ENCODE data around the gene SLFN12.
"Not testable (repeated sequence)": the region's sequence is repeated elsewhere in the genome, so short reads cannot be mapped to it uniquely, and the experiment has no call there.

SLFN12 gene

DNA sequence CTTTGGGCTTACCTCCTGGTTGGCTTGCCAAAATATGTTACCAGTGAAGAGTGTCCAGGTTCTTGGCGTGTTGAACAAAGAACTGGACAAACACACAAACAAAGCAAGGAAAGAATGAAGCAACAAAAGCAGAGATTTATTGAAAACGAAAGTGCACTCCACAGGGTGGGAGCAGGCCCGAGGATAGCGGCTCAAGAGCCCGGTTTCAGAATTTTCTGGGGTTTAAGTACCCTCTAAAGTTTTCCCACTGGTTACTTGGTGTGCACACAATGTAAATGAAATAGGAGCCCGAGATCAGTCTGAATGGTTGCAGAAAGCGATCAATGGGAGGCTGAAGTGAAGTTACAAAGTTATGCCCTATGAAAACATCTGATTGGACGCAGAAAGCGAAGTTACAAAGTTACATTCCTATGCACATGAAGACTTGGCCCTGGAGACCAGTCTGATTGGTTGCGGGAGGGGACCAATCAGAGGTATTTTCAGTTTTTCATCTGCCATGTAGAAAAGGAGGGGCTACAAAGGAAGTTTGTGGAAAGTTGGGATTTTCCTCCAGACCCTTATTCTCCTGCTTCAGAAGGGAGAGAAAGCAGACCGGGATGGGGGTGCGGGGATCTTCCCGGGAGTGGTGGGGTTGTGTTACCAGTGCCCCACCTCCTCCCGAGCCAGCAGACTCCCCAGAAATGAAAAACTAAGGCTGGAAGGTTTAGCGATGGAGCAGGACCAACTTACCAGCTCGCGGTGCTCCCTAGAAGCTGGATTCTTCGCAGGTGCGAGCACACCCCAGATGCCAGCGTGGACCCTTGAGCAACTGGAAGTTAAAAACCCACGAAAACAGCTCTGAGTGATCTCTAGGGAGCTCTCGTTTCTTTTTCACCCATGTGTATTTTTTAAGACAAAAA lies at the start of gene SLFN12:
Gene SLFN12 (minus strand): TSS at position 325 of the 899 bp plus-strand sequence. CDS start 9,472 bp downstream, outside the sequence.
- DNase-seq, result no peak

DNA sequence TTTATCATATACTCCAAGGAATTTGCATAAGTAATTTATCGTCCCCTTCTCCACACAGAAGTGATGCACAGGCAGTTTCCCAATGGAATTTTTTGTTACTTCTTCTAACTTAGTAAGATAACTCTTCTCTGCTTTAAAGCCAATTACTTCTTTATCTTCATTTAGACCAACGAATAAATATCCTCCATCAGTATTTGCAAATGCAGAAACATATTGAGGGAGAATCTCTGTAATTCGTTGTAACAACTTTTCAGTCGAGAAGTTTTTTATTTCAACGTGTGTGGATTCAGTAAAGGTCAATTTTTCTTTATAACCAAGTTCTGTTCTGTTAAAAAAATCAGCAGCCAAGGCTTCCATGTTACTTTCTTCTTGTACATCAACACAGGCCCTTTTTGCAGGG lies 47.0 kb upstream of the SLFN12 start:
- no peak for DNase-seq

- DNase-seq, result no peak
Measured at GRCh38 chr17:35477248-35477647, 44.9 kb upstream of the SLFN12 start.

DNA sequence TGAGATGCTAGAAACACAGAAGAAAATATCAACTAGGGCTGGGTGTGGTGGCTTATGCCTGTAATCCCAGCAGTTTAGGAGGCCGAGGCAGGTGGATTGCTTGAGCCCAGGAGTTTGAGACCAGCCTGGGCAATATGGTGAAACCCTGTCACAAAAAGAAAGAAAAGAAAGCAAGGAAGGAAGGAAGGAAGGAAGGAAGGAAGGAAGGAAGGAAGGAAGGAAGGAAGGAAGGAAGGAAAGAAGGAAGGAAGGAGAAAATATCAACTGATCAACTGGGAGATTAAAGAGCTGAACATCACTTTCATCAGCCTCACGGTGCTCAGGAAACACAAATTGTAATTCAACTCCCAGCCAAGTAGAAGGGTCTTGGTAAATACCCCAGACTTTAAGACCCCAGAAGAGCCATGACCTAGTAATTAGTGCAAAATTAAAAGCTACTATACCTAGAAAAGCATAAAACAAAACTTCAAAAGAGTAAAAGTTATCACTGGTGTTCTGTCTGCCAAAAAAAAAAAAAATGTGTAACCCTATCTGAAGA lies 44.1 kb upstream of the SLFN12 start:
- DNase-seq, result no peak

DNA sequence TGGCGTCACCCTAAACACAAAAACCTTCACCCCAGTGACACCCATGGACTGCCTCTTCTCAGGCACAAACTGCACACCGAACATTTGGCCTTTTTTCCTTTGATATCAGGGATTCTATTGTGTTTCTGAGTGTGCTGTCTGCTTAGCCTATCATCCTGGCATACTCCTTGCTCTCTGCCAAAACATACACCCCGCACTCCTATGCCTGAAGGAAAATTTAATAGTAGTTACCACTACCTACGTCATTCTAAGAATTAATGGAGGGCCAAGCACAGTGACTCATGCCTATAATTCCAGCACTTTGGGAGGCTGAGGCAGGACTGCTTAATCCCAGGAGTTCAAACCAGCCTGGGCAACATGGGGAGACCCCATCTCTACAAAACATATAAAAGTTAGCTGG lies 36.2 kb upstream of the SLFN12 start:
- no peak for DNase-seq

GRCh38 chr17:35467824-35468223 lies 35.5 kb upstream of the SLFN12 start:
- no peak for DNase-seq

GRCh38 chr17:35460354-35460851 lies 28.1 kb upstream of the SLFN12 start:
- no peak for DNase-seq

GRCh38 chr17:35454035-35454434 lies 21.7 kb upstream of the SLFN12 start:
- DNase-seq, result not testable (repeated sequence)

- no peak for DNase-seq
Measured at GRCh38 chr17:35453171-35453570, 20.9 kb upstream of the SLFN12 start.

DNA sequence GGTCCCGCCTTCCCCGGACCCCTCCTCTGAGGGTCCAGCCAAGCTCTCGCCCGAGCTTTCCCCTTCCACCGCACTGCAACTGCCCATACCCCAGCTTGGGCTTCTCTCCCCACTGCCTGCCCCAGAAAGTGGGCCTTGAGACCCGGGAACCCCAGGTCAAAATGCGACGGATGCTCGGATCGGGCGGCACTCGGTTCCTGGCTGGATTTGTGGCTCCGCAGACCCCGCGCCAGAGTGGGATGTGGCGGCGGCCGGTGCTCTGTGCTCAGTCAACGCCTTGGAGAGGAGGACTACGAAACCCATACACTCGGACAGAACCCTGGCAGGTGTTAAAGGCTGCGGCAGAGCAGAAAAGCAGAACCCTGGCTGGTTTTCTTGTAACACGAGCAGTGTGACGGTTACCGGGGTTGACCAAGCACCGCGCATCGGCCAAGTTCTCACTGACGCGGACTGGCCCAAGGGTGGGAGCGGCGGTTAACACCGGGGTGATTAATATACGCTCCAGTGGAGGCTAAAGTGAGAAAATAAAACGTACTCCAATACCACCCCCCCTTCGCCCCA lies 17.2 kb upstream of the SLFN12 start:
- DNase-seq, result no peak

- no peak for DNase-seq
Measured at GRCh38 chr17:35448899-35449227, 16.6 kb upstream of the SLFN12 start.

DNA sequence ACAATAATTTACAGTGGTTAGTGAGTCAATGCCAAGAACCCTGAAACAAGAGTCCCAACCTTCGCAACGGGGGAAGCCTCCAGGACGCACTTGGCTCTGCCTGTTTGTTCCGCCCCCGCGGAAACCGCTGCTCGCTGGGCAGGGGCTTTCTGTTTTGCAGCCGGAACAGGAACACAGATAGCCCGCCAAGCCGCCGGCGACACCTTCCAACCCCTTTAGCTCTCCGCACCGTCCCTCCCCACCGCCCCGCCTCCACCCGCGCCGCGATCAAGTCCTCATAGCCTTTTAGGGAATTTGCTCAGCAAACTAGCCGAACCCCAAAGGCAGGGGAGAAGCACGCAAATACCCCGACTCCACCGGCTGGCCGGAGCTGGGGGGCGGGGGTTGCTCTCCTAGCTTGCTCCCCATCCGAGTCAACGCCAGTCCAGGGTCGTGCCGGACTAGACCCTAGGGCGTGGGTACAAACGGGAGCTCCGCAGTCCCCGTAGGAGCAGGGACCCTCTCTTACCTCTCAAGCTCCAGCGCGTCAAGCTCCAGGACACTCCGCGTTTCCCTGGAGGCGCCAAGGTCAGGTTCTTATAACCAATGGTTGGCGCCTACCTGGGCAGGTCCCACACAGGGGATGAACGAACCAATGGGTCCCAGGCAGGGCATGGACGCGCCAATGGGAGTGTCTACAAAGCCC lies 16.1 kb upstream of the SLFN12 start, which contains the start of gene SLFN13:
Gene SLFN13 (minus strand): TSS at position 553 of the 685 bp plus-strand sequence. CDS start 3,086 bp downstream, outside the sequence.
- no peak for DNase-seq

GRCh38 chr17:35447499-35447898 lies 15.2 kb upstream of the SLFN12 start:
- no peak for DNase-seq

DNA sequence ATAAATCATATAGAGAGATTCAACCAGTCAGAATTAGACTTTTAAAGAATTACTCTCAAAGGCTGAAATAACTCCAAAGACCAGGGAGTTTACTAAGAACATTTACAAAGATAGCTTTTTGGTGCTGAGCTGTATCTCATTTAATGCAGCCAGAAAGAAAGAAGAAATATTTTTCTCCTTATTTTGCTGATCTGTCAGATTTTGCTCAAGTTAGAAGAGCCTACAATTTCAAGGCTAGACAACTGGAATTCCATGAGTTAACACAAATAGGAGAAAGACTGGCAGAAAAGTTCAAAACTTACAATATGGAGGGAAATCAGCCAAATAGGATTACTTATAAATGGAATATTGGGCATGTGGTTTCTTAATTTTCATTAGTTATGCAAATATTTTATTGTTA lies 6.1 kb upstream of the SLFN12 start:
- DNase-seq, result no peak

DNA sequence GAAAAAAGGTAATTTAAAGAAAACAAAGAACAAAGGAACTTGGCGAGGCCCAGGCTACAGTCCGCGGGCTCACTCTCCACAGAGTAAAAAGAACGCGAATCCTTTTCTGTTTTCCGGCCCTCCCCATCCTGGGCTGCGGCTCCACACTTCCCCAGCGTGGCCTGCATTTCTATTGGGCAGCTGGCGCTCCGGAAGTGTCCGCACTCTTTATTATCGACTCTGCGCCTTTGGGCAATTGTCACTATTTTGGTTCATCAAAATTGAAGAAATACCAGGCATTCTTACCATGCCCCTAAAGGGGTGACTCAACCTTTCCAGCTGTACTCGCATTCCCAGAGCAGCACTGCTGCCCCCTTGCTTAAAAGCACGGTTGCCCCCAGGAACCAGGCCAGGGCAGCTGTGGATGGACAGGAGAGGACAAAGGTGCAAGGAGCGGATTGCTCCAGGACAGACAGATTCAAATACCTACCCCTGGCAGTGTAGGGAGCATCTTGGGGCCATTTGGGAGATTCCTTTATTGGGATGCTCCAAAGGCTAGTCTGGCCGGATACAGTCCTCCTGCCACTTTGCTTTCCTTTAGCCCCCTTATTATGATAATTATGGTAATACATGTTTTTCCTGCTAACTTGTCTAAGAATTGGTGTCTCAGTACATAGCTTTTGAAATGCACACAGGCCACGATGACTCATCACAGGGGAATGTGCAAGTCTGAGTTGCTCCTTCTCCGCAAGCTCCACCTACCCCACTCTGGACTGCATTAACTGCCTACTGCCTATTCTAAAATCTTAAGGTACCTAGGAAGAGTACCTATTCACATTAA lies 985 bp upstream of the SLFN12 start:
- no peak for DNase-seq

GRCh38 chr17:35429702-35430101 lies 2.6 kb downstream of the SLFN12 start:
- no peak for DNase-seq

DNA sequence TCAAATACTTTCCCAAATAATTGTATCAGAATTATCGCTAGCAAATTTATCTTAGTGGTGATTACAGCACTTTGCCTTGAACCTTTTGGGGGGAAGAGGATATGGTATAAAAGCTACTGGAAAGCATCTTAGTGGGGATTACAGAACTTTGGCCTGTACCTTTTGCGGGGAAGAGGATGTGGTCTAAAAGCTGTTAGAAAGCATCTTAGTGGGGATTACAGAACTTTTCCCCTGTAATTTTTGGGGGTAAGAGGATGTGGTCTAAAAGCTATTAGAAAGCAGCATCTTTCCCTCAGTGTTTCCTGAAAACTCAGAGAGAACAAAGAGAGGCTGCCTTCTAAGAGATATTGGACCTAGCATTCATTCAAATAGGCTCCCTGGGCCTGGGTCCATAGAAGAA lies 4.1 kb downstream of the SLFN12 start:
- DNase-seq, result no peak

GRCh38 chr17:35423761-35424160 lies 8.5 kb downstream of the SLFN12 start:
- DNase-seq, result no peak

DNA sequence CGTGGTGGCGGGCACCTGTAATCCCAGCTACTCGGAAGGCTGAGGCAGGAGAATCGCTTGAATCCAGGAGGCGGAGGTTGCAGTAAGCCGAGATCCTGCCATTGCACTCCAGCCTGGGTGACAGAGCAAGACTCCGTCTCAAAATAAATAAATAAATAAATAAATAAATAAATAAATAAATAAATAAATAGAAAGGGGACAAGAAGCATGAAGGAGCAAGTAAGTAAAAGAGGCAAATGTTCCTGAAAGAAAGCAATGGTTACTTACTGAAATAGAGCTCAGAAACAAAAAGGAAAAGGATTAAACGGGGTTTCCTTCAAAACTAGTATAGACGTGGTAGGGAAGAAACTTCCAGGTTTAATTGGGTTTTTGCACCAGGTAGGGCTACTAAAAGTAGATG lies 11.2 kb downstream of the SLFN12 start:
- DNase-seq, result not testable (repeated sequence)

- no peak for DNase-seq
Measured at GRCh38 chr17:35416659-35417058, 15.6 kb downstream of the SLFN12 start.

GRCh38 chr17:35414707-35415106 lies 17.6 kb downstream of the SLFN12 start:
- DNase-seq, result not testable (repeated sequence)

GRCh38 chr17:35414247-35414646 lies 18.1 kb downstream of the SLFN12 start:
- no peak for DNase-seq
